B cell (primary cell): ENCODE data around the gene ALPL.

Source experiments
- EZH2 ChIP-seq: IDR thresholded peaks from 2 replicates; pipeline ENCODE4 v1.6.1; 2012; ENCODE audit warnings: borderline replicate concordance, low read depth, mild to moderate bottlenecking, moderate library complexity, low read length; ENCODE audit not compliant: insufficient read depth, poor library complexity, severe bottlenecking
- TF ChIP-seq, protein P1 (sequence below): fragments of 200-600 bp; IDR thresholded peaks from one replicate; pipeline ENCODE4 v1.8.0; 2022; ENCODE audit warnings: antibody characterized with exemption, mild to moderate bottlenecking

DNA sequence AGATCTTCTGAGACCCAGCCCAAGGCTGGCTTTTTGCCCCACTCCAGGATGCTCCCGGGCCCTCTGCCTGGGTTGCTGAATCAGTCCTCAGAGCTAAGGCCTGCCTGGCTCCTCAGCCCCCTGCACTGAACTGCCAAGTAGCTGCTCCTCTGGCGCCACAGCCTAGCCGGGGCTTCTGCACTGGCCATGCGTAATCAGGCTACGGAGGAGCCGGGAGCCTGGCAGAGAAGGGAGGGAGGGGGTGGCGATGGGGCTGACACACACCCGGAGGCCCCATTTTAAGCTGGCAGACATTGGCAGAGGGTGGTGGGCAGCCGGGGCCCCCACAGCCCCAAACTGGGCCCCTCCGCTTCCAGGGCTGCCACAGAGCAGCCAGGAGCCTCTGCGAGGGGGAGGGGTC lies 38.7 kb downstream of the ALPL start:
- TF ChIP-seq, protein P1, sequence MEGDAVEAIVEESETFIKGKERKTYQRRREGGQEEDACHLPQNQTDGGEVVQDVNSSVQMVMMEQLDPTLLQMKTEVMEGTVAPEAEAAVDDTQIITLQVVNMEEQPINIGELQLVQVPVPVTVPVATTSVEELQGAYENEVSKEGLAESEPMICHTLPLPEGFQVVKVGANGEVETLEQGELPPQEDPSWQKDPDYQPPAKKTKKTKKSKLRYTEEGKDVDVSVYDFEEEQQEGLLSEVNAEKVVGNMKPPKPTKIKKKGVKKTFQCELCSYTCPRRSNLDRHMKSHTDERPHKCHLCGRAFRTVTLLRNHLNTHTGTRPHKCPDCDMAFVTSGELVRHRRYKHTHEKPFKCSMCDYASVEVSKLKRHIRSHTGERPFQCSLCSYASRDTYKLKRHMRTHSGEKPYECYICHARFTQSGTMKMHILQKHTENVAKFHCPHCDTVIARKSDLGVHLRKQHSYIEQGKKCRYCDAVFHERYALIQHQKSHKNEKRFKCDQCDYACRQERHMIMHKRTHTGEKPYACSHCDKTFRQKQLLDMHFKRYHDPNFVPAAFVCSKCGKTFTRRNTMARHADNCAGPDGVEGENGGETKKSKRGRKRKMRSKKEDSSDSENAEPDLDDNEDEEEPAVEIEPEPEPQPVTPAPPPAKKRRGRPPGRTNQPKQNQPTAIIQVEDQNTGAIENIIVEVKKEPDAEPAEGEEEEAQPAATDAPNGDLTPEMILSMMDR: no peak
- TF ChIP-seq EZH2: no peak
